GM18502 (cell line): ENCODE results near the gene CFAP20DC.
"Not testable (repeated sequence)": the region's sequence is repeated elsewhere in the genome, so short reads cannot be mapped to it uniquely, and the experiment has no call there.

Source experiments
- ATAC-seq: cut with Tn5 transposase; IDR thresholded peaks from one replicate; pipeline ENCODE4 v1.9.1; 2021; ENCODE audit warnings: mild to moderate bottlenecking; ENCODE audit not compliant: unreplicated experiment, poor library complexity

Gene CFAP20DC

GRCh38 chr3:58708983-58709382, 340.8 kb downstream of the CFAP20DC start:
- ATAC-seq = not testable (repeated sequence)

GRCh38 chr3:58708116-58708791, 341.6 kb downstream of the CFAP20DC start:
- no peak for ATAC-seq

DNA sequence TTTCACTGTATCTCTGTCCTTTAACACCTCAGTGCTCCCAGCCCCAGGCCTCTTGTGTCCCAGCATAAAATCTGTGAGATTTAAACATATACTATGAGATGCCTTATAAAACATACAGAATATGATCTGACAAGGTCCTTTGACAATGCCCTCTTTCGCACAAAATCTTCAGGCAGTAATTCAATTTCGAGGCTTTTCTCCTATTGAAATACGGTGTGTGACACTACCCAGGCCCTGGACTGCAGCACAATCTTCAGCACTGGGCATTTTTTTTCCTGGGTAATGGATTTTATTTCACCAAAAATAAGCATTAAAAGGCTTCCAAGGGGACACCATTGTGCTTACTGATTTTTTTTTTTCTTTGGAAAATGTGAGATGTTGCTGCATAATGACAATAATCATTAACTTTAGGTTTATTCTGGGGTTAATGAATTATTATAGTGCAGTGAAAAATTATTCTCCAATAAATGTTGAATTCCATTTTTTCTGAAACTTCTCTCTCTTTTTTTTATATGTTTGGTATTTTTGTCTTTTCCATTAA, 342.4 kb downstream of the CFAP20DC start:
- no peak for ATAC-seq

DNA sequence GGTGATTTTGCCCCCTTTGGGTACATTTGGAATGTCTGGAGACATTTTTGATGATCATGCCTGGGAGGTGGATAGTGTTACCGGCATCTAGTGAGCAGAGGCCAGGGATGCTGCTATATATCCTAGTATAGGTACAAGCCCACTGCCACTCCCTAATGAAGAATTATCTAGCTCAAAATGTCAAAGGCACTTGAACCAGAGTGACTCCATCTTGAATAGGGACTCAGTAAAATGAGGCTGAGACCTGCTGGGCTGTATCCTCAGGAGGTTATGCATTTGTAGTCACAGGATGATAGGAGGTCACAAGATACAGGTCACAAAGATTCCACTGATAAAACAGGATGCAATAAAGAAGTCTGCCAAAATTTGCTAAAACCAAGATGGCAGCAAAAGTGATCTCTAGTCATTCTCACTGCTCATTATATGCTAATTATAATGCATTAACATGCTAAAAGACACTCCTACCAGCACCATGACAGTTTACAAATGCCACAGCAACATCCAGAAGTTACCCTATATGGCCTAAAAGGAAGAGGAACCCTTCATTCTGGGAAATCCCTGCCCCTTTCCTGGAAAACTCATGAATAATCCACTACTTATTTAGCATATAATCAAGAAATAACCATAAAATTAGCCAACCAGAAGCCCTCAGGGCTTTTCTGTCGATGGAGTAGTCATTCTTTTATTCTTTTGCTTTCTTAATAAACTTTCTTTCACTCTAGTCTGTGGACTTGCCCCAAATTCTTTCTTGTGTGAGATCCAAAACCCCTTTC, 343.2 kb downstream of the CFAP20DC start:
- no peak for ATAC-seq

DNA sequence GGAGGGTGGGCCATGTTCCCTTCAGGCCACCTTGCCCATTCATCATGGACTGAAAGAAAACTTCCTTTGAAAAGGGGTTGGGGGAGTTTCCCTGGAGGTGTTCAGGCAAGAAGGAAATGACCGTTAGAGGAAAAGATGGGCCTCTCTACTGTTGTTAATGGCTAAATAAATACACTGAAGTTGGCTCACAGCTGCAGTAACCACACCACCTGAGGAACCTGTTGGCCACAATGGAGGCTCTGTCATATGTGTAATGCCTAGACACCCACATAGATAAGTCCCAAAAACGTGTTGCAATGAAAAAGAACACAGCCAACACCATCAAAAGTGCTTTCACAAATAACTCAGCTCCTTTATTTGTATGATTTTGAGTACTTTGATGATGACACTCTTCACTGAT, 345.1 kb downstream of the CFAP20DC start:
- ATAC-seq = no peak

GRCh38 chr3:58704304-58704703, 345.5 kb downstream of the CFAP20DC start:
- not testable (repeated sequence) for ATAC-seq

- no peak for ATAC-seq
These were observed 351.6 kb downstream of the CFAP20DC start for GRCh38 chr3:58698246-58698645.

- ATAC-seq = no peak
These were observed 352.3 kb downstream of the CFAP20DC start for GRCh38 chr3:58697561-58697960.

- ATAC-seq = not testable (repeated sequence)
These were observed 353.0 kb downstream of the CFAP20DC start for GRCh38 chr3:58696813-58697212.

- ATAC-seq = no peak
These were observed 353.7 kb downstream of the CFAP20DC start for GRCh38 chr3:58696093-58696492.

GRCh38 chr3:58695284-58695683, 354.5 kb downstream of the CFAP20DC start:
- ATAC-seq = not testable (repeated sequence)

DNA sequence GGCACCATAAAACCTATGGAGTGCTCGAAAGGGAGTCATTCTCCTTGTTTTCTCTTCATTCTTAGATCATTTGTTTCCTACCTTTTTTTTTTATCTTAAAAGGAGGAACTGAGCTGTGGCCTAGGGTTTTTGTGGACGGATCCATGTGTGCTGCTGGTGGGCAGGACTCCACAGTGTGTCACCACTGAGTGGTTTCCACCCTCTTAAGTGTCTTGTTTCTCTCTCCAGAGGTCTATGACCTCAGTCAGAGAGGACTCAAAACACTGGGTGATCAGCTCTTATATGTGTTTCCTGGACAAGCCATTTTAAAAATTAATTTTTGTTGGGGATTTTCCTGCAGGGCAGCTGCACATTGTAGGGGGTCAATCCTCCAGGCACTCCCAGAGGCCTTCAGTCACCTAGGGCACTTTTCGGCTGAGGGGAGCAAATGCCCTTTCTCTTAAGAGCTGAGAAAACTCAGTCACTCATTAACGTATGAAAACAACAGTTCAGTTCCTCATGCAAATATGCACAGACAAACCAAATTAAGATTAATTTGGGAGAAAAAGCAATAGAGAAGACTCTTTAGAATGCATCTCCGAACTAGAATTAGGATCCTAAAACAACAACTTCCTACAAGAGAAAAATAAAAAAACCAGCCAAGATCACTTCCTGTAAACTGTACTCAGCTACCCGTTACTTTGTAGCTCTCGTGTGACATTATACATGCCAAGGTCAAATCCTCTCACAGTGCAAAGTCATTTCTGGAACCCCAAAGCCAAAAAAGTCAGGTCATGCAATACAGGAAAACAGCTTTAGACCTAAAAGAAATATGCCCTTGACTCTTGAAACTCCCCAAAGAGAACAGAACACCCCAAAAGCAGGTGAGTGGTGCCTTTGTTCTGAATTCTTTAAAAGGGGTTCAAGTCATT, 355.6 kb downstream of the CFAP20DC start:
- ATAC-seq = peak; percentile 73

- no peak for ATAC-seq
These were observed 357.3 kb downstream of the CFAP20DC start for GRCh38 chr3:58692484-58692883.
